Astrocyte (in vitro differentiated cells and primary cell): Measurements from ENCODE around the gene ELFN2.

ENCODE experiments used
- EZH2 ChIP-seq: IDR thresholded peaks from 2 replicates; pipeline ENCODE4 v1.6.1; 2012; ENCODE audit warnings: mild to moderate bottlenecking, low read length, inconsistent platforms; ENCODE audit not compliant: insufficient read depth
- TF ChIP-seq, protein P1 (sequence below): IDR thresholded peaks from 2 replicates; pipeline ENCODE4 v1.5.1; 2011; ENCODE audit warnings: low read depth, mild to moderate bottlenecking, inconsistent platforms, low read length, moderate library complexity; ENCODE audit not compliant: insufficient read depth

DNA sequence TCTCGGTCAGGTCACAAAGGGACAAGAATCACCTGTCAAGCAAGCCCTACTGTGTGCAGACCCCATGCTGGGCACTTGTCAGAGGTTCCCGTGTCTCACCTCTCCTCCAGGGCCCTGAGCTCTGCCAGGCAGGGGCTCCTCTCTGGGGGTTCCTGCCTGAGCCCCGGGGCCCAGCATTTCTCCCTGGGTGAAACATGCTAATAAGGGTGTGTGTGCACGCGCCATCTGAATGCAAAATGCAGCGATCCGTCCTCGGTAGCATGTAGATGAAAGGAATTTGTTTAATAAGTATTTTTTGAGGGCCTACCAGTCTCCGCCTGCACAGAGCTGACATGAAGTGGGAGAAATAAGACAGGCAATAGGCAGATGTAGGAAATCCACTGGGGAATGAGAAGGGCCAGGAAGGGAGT lies 5.8 kb downstream of the ELFN2 start:
- no peak for TF ChIP-seq EZH2
- TF ChIP-seq, protein P1, sequence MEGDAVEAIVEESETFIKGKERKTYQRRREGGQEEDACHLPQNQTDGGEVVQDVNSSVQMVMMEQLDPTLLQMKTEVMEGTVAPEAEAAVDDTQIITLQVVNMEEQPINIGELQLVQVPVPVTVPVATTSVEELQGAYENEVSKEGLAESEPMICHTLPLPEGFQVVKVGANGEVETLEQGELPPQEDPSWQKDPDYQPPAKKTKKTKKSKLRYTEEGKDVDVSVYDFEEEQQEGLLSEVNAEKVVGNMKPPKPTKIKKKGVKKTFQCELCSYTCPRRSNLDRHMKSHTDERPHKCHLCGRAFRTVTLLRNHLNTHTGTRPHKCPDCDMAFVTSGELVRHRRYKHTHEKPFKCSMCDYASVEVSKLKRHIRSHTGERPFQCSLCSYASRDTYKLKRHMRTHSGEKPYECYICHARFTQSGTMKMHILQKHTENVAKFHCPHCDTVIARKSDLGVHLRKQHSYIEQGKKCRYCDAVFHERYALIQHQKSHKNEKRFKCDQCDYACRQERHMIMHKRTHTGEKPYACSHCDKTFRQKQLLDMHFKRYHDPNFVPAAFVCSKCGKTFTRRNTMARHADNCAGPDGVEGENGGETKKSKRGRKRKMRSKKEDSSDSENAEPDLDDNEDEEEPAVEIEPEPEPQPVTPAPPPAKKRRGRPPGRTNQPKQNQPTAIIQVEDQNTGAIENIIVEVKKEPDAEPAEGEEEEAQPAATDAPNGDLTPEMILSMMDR, result no peak
